HG03575 (cell line): ENCODE results near the gene DMD.

Experiments used
- ATAC-seq: cut with Tn5 transposase; IDR thresholded peaks from one replicate; pipeline ENCODE4 v1.9.1; 2021; ENCODE audit not compliant: unreplicated experiment, insufficient number of reproducible peaks, low FRiP score; ENCODE audit errors: extremely low read depth

The DMD gene

DNA sequence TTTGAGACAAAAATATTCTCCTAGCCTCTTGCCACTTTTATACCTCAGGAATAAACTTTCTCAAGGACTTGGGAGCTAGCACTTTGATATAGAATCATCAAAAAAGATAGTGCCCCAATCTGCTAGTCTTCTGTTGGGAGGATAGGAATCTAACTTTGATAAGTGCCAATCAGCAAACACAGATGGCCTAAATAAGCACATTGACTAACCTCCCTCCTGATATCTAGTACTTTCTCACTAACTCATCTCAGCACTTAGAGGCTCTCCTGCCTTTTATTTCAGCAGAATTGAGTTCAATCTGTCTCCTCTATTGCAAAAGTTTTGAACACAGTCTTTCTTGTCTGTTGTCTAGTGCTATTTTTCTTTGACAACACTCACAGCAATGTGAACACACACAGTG, 1341.1 kb downstream of the DMD start:
- no peak for ATAC-seq

DNA sequence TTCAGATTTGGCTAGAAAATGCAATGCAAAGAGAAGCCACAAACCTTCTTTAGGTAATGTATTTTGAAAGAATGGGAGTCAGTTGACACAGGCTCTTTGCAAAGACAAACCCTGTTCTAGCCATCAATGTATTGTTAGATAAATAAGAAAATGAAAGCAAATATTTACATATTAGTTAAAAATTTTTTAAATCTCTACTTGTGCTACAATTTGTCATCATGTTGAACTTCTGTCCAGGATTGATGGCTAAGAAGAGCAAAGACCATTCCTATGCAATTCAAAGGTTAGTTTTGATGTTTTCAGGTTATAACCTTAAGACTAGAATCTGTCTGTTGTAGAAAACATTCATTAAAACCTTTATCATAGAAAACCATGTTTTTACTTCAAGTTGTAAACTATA, 1350.7 kb downstream of the DMD start:
- ATAC-seq: no peak

DNA sequence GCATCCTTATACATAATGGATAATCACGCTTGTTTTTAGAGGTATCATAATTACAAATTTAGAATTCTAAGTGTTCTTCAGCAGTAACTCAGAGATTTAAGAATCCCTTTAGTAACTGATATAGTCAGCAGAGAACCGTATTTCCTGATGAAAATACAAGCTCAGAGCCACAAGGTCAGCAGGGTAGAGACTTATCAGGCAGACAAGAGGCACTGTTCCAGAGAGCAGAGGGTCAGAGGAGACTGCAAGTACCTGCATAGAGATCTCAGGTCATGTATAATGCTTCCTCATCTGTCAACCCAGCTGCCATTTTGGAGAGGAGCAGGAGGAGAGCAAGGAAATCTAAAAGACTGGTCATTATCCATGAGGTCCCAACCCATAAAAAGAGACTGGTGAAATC, 1352.4 kb downstream of the DMD start:
- ATAC-seq: no peak

DNA sequence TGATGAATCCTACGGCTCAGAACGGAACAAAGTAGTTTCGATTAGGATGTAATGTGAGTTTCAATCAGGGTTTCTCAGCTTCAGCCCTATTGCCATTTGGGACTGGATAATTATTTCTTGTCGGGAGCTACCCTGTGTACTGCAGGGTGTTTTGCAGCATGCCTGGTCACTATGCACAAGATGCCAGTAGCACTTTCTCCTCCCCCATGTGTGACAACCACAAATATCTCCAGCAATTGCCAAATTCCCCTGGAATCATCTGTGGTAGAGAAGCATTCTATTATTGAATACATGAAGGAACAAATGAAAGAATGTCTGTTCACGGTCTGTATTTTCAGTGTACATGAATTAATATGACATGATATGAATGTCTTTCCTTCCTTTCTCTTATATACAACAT, 1356.6 kb downstream of the DMD start:
- no peak for ATAC-seq

DNA sequence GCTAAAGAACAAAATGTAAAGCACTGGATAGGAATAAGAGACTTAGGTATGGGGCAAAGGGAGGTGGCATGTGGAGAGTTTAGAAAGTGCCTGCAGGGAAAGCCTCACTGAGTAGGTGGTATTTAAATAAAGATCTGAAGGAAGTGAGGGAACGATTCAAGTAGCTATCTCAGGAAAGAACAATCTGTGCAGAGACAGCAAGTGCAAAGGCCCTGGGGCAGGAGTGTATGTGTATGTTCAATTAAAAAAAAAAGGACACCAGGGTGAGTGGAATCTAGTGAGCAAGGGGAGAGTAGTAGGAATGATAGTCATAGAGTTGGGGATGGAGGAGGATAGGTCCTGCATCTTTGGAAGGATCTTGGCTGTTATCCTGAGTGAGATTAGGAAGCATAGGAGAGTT, 1359.6 kb downstream of the DMD start:
- ATAC-seq: no peak

DNA sequence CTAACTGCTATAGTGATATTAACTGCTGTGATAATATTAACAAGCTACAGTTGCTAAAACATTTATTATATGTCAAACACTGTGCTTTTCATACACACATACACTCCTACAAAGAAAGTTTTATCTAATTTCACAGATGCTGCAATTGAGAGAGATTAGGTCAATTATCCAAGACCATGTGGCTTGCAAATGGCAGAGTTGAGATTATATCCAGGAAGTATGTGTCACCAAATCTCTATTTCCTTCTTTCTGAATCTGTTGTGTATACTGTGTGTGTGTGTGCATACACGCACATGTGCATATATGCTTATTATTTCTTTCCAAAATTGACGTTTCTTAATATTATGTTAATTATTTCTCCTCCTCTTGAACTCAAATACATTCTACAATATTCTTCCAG, 1363.6 kb downstream of the DMD start:
- no peak for ATAC-seq

DNA sequence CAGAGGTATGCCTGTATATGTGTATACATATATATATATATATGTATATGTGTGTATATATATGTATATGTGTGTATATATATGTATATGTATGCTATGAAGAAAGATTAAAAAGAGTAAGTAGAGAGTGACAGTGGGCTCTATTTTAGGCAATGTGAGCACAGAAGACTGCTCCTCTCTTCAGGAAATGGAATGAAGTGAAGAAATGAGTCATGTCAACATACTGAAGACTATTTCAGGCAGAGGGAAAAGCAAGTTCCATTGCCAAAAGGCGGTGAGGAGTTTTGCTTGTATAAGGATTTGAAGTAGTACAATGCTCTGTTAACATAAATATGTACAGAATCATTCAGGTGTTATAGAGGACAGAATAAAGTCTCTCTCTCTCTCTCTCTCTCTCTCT, 1366.3 kb downstream of the DMD start:
- no peak for ATAC-seq

DNA sequence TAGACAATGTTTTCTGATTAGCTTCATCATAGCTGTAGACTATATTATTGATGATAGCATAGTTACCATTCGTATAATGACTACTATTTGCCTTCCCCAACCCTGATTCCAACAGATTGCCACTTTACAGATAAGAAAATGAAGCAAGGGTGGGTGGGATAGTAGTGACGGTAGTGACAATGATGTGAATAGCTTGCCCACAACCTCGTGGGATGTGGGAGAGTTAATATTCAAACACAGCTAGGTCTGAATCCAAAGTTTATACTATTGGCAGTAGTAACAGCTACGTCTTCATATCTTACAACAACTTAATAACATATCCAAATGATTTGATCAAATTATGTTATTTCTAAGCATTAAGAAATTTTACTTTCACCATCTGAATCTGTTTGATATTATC, 1372.7 kb downstream of the DMD start:
- ATAC-seq: no peak

DNA sequence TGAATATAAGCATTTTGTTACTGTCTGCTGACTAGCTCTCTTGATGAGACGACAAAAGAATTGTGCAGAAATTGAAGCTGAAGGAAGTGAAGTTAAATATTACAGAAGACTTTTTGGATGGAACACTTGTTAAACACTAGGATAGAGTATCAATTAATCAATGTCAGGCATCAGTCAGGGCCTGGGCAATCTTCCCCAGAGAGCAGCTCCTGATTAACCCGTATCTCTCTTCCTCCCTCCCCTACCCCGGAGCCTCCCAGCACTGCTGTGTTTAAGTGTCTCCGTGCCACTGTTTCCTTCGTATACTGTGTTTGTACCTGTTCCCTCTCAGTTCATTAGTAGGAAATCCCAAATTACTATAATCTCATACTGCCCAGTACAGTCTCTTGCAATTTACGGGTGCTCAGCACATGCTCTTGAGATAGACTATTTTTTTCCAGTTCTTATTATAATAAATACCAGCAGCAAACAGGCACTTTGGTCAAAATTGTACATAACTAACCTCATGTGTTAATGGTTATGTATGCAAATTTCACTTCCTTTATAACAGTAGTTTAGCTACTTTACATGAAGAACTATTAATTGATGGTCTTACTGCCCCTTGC, 1373.8 kb downstream of the DMD start:
- ATAC-seq: no peak

DNA sequence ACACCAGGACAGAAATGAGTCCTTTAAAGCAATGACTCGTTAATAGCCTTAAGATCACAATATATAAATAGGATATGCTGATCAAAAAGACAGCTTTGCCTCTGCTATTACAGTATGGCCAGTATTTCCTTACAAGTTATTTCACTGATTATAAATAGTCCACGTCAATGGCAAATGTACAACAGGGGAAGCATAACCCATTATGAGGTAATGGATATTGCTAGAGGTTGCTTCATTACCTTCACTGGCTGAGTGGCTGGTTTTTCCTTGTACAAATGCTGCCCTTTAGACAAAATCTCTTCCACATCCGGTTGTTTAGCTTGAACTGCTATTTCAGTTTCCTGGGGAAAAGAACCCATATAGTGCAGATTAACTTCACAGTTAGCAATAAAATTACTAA, 1374.9 kb downstream of the DMD start:
- no peak for ATAC-seq

DNA sequence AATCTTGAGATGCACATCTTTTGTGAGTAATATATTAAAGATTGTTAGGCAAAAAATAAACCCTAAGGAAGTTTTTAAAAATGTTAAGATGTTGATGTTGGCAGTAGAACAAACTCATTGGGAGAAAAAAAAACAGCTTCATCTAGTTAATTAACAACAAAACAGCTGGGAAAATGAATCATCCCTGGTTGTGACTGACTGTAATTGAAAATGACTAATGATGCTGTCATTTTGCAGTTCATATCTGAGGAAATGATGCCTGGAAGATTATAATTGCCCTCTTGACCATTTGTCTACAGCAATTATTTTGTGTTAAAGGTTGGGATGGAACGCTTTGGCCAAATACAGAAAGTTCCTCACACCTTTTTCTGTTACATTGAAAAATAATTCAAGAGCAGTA, 1379.1 kb downstream of the DMD start:
- no peak for ATAC-seq

DNA sequence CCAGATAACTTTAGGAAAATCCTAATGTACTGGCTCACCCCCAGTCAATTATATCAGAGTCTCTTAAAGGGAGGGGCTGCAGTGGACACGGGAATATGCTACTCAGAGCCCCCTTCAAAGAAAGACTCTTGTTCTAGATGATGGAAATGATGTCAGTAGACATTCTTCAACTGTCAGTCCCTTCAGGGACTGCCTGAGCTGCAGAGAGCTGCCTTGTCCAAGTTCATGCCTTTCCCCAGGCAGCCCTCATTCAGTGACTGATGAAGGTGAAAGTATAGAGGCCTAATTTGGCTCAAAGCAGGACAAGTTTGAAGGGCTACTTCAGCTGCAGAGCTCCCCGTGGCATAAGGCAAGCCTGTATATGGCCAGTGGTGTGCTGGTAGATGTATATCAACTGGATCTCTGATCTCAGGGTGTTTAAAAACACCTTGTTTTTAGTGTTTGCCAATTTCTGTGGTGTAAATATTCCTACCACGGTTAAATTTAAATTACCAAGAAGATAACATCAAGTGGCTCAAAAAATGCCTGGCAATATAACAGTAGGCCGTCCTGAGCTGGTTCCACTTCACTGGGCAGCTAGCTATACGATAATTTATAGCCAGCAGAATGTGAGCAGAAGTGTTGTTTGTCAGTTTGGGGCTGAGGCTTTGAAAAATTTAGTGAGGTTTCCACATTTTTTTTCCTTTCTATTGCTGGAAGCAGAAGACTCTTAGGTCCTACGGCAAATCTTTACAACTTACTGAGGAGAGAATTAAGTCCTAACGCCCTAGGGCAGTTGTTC, 1390.7 kb downstream of the DMD start:
- ATAC-seq: no peak

DNA sequence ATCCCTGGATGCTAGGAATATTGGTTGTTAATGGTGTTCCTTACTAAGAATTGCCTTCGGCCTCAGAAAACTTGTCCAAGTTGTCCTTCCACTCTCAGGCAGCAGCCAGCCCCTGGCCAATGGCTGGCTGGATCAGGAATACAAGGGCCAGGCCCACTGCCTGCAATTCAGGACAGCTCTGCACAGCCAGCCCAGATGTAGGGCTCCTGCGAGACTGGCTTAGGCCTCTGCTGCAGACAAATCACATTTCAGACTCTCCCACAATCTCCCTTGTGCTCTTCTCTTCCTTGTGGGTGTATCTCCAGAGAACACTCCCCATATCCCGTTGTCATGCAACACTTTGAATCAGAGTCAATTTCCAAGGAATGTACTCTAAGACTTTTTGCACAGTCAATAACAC, 1391.9 kb downstream of the DMD start:
- no peak for ATAC-seq

DNA sequence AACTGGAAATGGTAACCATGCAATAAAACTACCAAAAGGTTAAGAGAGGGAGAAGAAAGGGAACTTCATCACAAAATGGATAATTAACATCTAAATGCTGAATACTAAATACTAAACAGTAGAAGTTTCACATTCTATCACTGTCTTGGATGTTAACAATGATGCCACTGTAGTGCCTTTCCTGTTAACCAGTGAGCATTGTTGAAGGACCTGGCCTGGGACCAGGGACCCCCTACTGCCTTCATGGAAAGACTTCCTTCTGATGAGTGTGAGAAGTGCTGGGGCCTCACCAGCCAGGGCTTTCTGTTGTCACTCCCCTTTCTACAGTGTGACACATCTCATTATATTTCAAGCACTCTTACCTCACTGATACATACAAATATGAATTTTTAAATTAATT, 1400.2 kb downstream of the DMD start:
- ATAC-seq: no peak

DNA sequence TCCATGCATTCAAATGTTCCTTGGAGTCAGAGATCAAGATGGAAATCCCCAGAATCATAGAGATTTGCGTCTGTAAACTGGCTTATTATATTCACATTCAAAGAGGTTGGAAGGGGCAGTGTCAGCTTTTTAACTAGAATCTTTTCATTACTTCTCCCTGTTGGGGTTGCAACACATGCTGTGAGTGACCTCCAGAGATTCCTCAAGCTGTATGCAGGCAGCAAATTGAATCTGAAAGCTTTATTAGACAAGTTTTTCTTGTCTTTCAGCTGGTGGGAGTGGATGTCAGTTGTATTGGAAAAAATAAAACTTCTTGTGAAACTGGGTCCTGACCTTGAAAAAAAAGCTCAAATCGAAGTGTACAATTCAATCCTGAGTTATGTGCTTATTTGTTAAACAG, 1403.0 kb downstream of the DMD start:
- no peak for ATAC-seq

DNA sequence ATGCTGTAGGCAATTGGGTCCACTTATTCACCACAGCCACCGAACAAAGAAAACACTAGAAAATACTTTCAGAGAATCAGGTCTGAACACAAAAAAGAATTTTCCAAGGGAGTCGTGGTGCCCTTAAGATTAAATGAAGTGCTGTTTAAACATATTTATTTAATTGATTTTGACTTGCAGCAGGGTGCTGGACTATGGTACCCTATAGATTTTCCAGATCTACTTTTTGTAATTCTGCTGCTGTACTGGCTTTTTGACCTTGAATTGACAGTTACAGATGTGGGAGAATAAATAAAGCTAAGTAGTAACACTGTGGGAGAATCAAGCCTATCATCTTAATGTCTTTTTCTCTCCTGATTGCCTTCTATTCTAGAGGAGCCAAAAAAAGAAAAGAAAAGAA, 1404.2 kb downstream of the DMD start:
- ATAC-seq: no peak

DNA sequence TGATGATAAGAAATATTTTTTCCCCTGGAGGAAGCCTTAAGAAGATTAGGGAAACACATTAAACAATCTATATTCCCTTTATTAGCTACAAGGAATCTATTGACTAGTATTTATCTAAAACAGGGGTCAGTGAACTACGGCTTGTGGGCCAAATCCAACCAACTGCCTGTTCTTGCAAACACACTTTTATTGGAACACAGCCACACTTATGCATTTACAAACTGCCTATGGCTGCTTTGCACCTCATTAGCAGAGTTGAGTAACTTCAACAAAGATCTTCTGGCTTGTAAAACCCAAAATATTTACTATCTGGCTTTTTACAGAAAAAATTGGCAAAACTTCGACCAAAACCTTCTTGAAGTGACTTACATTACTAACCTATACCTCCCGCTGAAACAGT, 1405.6 kb downstream of the DMD start:
- ATAC-seq: no peak

DNA sequence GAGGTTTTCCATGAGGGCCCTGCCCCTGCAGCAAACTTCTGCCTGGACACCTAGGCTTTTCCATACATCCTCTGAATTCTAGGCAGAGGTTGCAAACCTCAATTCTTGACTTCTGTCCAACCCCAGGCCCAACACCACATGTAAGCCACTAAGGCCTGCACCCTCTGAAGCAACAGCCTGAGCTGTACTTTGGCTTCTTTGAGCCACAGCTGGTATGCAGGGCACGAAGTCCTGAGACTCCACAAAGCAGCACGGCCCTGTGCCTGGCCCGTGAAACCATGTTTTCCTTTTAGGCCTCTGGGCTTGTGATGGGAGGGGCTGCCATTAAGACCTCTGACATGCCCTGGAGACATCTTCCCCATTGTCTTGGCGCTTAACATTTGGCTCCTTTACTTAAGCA, 1411.1 kb downstream of the DMD start:
- no peak for ATAC-seq

DNA sequence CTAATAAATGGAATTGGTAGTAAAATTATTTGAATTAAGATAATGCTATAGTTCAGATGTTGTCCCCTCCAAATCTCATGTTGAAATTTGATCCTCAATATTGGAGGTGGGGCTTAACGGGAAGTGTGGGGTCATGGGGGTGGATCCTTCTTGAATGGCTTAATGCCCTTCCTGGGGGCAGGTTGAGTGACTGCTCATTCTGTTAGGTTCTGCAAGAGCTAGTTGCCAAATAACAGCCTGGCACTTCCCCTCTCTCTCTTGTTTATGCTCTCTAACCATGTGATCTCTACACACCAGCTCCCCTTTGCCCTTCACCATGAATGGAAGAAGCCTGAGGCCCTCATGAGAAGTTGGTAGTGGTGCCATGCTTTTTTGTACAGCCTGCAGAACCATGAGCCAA, 1414.7 kb downstream of the DMD start:
- ATAC-seq: no peak

DNA sequence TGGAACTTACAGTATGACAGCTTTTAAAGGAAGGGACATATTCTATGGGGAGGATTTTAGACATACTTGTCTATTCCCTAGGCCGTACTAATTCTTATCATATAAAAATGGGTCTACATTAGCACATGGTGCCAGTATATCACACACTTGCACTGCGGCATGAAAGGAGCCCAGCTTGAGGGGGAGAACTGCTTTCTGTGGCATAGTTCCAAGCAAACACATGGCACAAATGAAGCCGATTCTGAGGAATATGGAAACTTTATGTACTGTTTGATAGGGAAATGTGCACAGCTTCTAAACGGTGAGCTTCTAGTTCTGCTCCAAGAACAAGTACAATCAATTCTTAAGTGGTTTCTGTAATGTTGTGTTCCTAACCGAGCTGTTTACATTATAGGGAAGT, 1463.9 kb downstream of the DMD start:
- ATAC-seq: no peak

DNA sequence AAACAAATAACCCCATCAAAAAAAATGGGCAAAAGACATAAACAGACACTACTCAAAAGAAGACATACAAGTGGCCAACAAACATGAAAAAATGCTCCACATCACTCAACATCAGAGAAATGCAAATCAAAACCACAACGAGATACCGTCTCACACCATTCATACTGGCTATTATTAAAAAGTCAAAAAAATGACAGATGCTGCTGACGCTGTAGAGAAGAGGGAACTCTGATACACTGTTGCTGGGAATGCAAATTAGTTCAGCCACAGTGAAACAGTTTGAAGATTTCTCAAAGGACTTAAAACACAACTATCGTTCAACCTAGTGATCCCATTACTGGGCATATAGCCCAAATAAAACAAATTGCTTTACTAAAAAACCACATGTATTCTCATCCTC, 1468.3 kb downstream of the DMD start:
- no peak for ATAC-seq
